ENCODE data around the gene RSKR. TPM values are rescaled to one million over a fixed set of nuclear protein-coding genes. Genes with fewer than 3 reads are reported as not detected.

Gene RSKR, protein sequence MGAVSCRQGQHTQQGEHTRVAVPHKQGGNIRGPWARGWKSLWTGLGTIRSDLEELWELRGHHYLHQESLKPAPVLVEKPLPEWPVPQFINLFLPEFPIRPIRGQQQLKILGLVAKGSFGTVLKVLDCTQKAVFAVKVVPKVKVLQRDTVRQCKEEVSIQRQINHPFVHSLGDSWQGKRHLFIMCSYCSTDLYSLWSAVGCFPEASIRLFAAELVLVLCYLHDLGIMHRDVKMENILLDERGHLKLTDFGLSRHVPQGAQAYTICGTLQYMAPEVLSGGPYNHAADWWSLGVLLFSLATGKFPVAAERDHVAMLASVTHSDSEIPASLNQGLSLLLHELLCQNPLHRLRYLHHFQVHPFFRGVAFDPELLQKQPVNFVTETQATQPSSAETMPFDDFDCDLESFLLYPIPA
- polyA plus RNA-seq (2012; ENCODE audit: insufficient read length, low read depth): 9.6 TPM

DNA sequence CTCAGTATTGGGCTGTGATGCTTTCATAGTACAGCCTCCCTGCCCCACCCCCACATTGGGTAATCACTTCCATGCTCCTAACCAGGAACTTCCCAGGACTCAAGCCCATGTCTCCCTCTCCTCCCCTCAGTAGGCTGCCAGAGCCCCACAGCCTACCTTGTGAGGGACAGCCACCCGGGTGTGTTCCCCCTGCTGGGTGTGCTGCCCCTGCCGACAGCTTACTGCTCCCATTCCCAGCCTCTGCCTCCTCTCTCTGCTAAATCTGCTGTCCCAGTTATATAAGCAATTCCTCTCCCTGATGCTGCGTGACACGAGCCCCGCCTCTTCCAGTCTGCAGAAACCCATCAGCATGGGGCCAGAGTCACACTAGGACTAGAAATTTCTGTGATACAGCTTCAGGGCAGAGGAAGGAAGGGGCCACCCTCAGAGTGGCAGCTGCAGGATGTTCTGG, at the start of gene RSKR:
TSS of gene RSKR (minus strand) at position 255 of the 451 bp plus-strand sequence. CDS start at position 231, 24 bp downstream.
- TF ChIP-seq POLR2AphosphoS5 (IDR thresholded peaks at IDR 0.05; ENCODE audit: low read depth, low read length) (no peak; the same call in 1 of the 2 replicates), REST (IDR thresholded peaks at IDR 0.05; ENCODE audit: insufficient read depth in 1 of 2, low read depth in 2 of 2, low read length in 2 of 2) (no peak), TAF1 (IDR thresholded peaks at IDR 0.05; ENCODE audit: borderline replicate concordance, insufficient read depth, low read length) (no peak), SIN3A (IDR thresholded peaks at IDR 0.05; ENCODE audit: borderline replicate concordance, insufficient read depth, low read length) (no peak), FOXP2 (optimal IDR thresholded peaks at IDR 0.05; ENCODE audit: borderline replicate concordance, extremely low read depth, extremely low read length, insufficient read depth) (no peak)

GRCh38 chr17:28663723-28664122, 49.7 kb upstream of the RSKR start:
- TF ChIP-seq REST (IDR thresholded peaks at IDR 0.05; ENCODE audit: insufficient read depth in 1 of 2, low read depth in 2 of 2, low read length in 2 of 2) (no peak), SIN3A (IDR thresholded peaks at IDR 0.05; ENCODE audit: borderline replicate concordance, insufficient read depth, low read length) (no peak), TAF1 (IDR thresholded peaks at IDR 0.05; ENCODE audit: borderline replicate concordance, insufficient read depth, low read length) (no peak), POLR2AphosphoS5 (IDR thresholded peaks at IDR 0.05; ENCODE audit: low read depth, low read length) (no peak), FOXP2 (optimal IDR thresholded peaks at IDR 0.05; ENCODE audit: borderline replicate concordance, extremely low read depth, extremely low read length, insufficient read depth) (no peak)

DNA sequence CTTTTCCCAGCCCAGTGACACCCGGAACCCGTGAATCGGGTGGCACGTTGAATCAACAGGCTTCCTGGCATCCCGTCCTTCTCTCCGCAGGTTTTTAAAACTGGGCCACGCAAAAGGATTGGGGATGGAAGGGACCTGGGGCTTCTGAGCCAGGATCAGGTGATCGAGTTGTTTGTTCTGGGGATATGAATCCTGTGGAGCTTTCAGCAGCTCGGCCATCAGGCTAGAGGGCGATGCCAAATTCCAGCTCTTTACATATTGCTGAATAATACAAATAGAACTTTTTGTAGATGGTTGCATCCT, 48.5 kb upstream of the RSKR start:
- TF ChIP-seq POLR2AphosphoS5 (IDR thresholded peaks at IDR 0.05; ENCODE audit: low read depth, low read length) (no peak), TAF1 (IDR thresholded peaks at IDR 0.05; ENCODE audit: borderline replicate concordance, insufficient read depth, low read length) (no peak), SIN3A (IDR thresholded peaks at IDR 0.05; ENCODE audit: borderline replicate concordance, insufficient read depth, low read length) (no peak), FOXP2 (optimal IDR thresholded peaks at IDR 0.05; ENCODE audit: borderline replicate concordance, extremely low read depth, extremely low read length, insufficient read depth) (no peak), REST (IDR thresholded peaks at IDR 0.05; ENCODE audit: insufficient read depth in 1 of 2, low read depth in 2 of 2, low read length in 2 of 2) (no peak)

GRCh38 chr17:28661635-28662526, 47.9 kb upstream of the RSKR start, which contains the start of the genes SDF2 and SUPT6H:
Gene SDF2 (minus strand): TSS chr17:28661906. CDS start chr17:28661876, 30 bp downstream.
Gene SUPT6H (plus strand): TSS chr17:28662205. CDS start chr17:28673402, 11,197 bp downstream.
- TF ChIP-seq FOXP2 (optimal IDR thresholded peaks at IDR 0.05; ENCODE audit: borderline replicate concordance, extremely low read depth, extremely low read length, insufficient read depth) (peak; percentile 60), REST (IDR thresholded peaks at IDR 0.05; ENCODE audit: insufficient read depth in 1 of 2, low read depth in 2 of 2, low read length in 2 of 2) (no peak), POLR2AphosphoS5 (IDR thresholded peaks at IDR 0.05; ENCODE audit: low read depth, low read length) (peak; percentile 87), SIN3A (IDR thresholded peaks at IDR 0.05; ENCODE audit: borderline replicate concordance, insufficient read depth, low read length) (peak; percentile 69; the same call in 1 of the 2 replicates), TAF1 (IDR thresholded peaks at IDR 0.05; ENCODE audit: borderline replicate concordance, insufficient read depth, low read length) (peak; percentile 82)
